Motor neuron (in vitro differentiated cells): ENCODE measurements around the gene TNFRSF19. TPM values are rescaled to one million over a fixed set of nuclear protein-coding genes. Genes with fewer than 3 reads are reported as not detected.
"Not testable (repeated sequence)": the region's sequence is repeated elsewhere in the genome, so short reads cannot be mapped to it uniquely, and the experiment has no call there.

Experiments used
- ATAC-seq, 8 experiments: fragments of 200-7000 bp; cut with Tn5 transposase; replicated peaks in 6 of 8; 2 replicates each; pipeline ENCODE4 v1.8.0; 2021; ENCODE audit warnings: mild to moderate bottlenecking in 8 of 8, moderate library complexity in 8 of 8
- H3K27ac ChIP-seq, 2 donors: fragments of 250-450 bp; sonication (Bioruptor Pico); 2 replicates each; pipeline ENCODE4 v1.9.0; 2021; ENCODE audit warnings: antibody characterized with exemption in 2 of 2, mild to moderate bottlenecking in 2 of 2, moderate library complexity in 1 of 2
- H3K4me1 ChIP-seq, 2 donors: fragments of 250-450 bp; sonication (Bioruptor Pico); replicated peaks in 1 of 2; 2 replicates each; pipeline ENCODE4 v1.6.1; 2021; ENCODE audit warnings: antibody characterized with exemption in 2 of 2, mild to moderate bottlenecking in 2 of 2, moderate library complexity in 1 of 2
- H3K4me3 ChIP-seq, 5 donors: fragments of 250-450 bp; sonication (Bioruptor Pico); 2 replicates each; pipeline ENCODE4 v1.9.0; 2021; ENCODE audit warnings: antibody characterized with exemption in 5 of 5, mild to moderate bottlenecking in 5 of 5, moderate library complexity in 4 of 5
- WGBS, 10 experiments: fragments of 450-650 bp; shearing (Covaris generic); methylation state at CpG; one replicate each; pipeline ENCODE4 v1.0.0; 2022; 5-methylcytosine and 5-hydroxymethylcytosine counted together
- in situ Hi-C, 9 experiments: fragments of 400-800 bp; cut with MboI; loops; one replicate each; pipeline ENCODE4 v1.15.0; 2021; ENCODE audit warnings: low sequenced_read_pairs in 9 of 9, low pct_unique_long_range_greater_than_20kb in 2 of 9; ENCODE audit not compliant: unreplicated experiment in 9 of 9
- total RNA-seq, 8 experiments: library from RNA; unstranded; fragments of 300-600 nt; gene quantifications; 2 replicates each; pipeline versions ENCODE4 v1.2.3 to v1.2.4, GENCODE V29; 2022

Gene TNFRSF19, protein sequence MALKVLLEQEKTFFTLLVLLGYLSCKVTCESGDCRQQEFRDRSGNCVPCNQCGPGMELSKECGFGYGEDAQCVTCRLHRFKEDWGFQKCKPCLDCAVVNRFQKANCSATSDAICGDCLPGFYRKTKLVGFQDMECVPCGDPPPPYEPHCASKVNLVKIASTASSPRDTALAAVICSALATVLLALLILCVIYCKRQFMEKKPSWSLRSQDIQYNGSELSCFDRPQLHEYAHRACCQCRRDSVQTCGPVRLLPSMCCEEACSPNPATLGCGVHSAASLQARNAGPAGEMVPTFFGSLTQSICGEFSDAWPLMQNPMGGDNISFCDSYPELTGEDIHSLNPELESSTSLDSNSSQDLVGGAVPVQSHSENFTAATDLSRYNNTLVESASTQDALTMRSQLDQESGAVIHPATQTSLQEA
- 10 to 100 TPM in 2 of 8 experiments, 1 to 10 TPM in 5, under 1 TPM in 1; 0.17 to 95.2 (median 6.9) TPM for total RNA-seq

DNA sequence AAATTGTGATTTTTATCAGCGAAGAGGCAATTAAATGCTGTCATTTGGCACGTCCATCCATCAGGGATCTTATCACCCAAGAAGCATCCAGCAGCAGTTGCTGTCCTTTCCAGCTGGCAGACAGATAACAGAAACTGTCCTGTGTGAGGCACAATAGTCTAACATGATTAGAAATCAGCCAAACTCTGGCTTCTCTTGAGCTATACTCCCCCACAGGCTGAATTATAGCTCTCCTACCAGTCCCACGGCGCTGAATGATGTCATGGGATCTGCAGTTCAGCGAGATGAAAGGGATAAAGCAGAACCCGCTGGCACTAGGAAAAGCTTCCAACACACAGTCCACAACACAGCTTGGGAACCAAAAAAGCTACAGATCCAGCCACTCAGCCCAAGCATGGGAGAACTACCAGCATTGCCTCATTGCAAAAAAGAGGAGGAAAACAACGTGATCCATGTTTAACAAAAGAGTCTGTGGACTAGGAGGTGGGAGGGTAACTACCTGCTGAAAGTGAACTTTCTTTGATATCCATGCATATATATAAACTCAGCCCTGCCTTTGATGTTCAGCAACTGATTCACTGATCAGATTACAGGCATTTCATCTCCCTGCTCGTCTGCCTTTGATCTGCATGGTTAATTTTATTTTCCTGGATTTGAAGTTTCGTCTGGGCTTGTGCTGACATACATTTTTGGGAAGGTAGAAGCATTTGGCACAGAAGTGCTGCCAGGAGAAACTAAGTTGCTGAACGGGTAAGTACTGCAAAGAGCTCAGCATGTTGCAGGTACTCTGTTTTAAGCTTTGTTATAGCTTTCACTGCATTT, at the start of gene TNFRSF19:
Gene TNFRSF19, plus strand, starts transcription at position 314 of the 822 bp plus-strand sequence. CDS start 19,772 bp downstream, outside the sequence.
- in situ Hi-C loops, result no loop called here
- WGBS, 10 experiments, result 0 to 20% (median 9%) methylated on average over 2 to 9 of the region's 10 CpGs
- peaks cover 16 to 28% of the 10 kb centered on the region in 2 donors for H3K4me1 ChIP-seq
- peak within 1 kb of the TSS in 1 of 2 donors; percentile 28 for H3K27ac ChIP-seq
- ATAC-seq, result peak; percentile 72 to 96 (median 94)
- peak within 1 kb of the TSS; percentile 17 to 33 (median 28) for H3K4me3 ChIP-seq

DNA sequence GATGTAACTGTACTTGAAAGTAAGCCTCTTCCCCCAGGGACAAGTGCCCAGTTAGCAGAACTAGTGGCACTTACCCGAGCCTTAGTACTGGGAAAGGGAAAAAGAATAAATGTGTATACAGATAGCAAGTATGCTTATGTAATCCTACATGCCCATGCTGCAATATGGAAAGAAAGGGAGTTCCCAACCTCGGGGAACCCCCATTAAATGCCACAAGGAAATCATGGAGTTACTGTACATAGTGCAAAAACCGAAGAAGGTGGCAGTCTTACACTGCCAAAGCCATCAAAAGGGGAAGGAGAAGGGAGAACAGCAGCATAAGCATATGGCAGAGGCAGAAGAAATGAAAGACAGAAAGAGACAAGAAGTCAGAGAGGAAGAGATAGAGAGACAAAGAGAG, 40.3 kb upstream of the TNFRSF19 start:
- WGBS, 10 experiments, result 4 to 64% (median 51%) methylated on average over 2 to 3 of the region's 3 CpGs; no CpG with 5 or more reads in 1 of the 10 experiments
- in situ Hi-C loops, ATAC-seq, H3K4me3 ChIP-seq, H3K4me1 ChIP-seq, H3K27ac ChIP-seq: not testable (repeated sequence)

DNA sequence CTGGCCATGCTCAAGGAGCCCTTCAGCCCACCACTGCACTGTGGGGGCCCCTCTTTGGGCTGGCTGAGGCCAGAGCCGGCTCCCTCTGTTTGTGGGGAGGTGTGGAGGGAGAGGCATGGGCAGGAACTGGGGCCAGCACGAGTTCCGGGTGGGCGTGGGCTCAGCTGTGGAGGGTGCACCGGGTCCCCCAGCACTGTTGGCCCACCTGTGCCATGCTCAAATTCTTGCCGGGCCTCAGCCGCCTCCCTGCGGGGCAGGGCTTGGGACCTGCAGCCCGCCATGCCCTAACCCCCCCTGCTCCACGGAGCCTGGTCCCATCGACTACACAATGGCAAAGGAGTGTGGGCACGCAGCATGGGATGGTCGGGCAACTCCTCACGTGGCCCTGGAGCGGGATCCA, 38.8 kb upstream of the TNFRSF19 start:
- no peak for ATAC-seq
- 72 to 100% (median 93%) methylated on average over 1 to 5 of the region's 15 CpGs; no CpG with 5 or more reads in 7 of the 10 experiments for WGBS, 10 experiments
- H3K4me1 ChIP-seq, result peaks cover 6 to 8% of the 10 kb centered on the region in 2 donors
- no peak overlapping the region for H3K27ac ChIP-seq
- H3K4me3 ChIP-seq, result no peak overlapping the region
- in situ Hi-C loops, result no loop called here

DNA sequence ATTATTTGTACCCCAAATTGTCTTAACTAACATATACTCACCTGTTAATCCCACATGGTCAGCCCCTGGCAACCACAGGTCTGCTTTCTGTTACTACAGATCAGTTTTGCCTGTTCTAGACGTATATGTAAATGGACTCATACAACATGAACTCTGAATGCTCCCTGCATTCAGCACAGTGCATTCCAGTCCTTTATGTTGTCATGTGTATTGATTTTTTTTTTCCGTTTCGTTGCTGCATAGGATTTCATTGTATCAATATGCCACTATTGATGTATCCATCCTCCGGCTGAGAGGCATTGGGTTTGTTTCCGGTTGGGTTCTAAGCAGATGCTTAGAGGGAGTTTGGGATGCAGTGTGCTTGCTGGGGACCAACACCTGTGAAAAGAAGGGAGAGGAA, 36.1 kb upstream of the TNFRSF19 start:
- in situ Hi-C loops, result no loop called here
- no peak overlapping the region for H3K4me3 ChIP-seq
- peak in 5 of 8 experiments; percentile 33 to 89 (median 64) for ATAC-seq
- WGBS, 10 experiments, result 46 to 87% (median 71%) methylated on average over 1 to 5 of the region's 5 CpGs; no CpG with 5 or more reads in 1 of the 10 experiments
- H3K4me1 ChIP-seq, result peaks cover 6 to 8% of the 10 kb centered on the region in 2 donors
- peak overlapping the region in 1 of 2 donors; percentile 41 for H3K27ac ChIP-seq

DNA sequence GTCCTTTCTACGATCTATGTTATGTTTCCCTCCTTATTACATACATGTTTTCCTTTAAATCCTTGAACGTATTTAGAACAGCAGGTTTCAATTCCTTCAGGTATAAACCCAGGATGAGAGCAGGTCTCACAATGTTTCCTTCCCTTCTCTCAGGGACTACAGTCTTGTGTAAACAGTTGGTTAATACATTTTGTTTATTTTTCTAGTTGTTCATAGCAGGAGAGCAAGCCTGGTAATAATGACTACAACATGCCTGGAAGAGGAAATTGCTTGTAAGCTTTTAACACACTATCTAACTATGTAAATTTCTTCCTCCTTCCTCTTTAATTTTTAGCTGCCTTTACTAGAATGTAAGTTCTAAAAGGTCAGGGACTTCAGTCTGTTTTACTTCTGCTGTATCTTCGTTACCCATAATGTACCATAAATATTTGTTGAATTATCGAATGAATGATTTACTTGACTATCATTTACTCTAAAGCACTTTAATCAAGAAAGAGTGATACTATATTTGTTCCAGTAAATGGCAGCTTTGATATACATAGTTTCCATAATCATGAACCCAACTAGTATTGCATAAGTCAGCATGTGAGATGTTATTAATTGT, 28.9 kb upstream of the TNFRSF19 start:
- in situ Hi-C loops, result no loop called here
- no peak for ATAC-seq
- Histone ChIP-seq H3K4me3 (no peak overlapping the region), H3K4me1 (no peaks in the 10 kb centered on the region), H3K27ac (no peak overlapping the region)
- 30 to 100% (median 92%) methylated on average over 2 to 4 of the region's 4 CpGs for WGBS, 10 experiments

DNA sequence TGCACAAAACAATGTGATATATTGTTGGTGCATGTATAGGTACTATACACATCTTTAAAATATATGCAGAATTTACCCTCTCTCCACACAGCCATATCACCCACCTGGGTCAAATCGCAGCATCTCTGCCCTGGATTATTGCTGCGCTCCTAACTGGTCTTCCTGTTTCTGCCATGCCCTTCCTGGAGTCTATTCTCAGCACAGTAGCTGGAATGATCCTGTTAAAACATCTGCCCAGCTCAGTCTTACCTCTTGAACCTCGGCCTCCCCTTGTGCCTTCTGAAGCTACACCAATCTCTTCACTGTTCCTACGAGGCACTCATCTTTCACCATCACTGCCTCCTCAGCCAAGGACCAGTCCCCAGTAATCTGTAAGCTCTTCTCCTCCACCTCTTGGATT, 25.5 kb upstream of the TNFRSF19 start:
- Histone ChIP-seq H3K4me1 (no peaks in the 10 kb centered on the region), H3K27ac (no peak overlapping the region), H3K4me3 (no peak overlapping the region)
- 17 to 100% (median 69%) methylated on average over 1 to 4 of the region's 4 CpGs; no CpG with 5 or more reads in 2 of the 10 experiments for WGBS, 10 experiments
- ATAC-seq, result no peak
- in situ Hi-C loops, result no loop called here

DNA sequence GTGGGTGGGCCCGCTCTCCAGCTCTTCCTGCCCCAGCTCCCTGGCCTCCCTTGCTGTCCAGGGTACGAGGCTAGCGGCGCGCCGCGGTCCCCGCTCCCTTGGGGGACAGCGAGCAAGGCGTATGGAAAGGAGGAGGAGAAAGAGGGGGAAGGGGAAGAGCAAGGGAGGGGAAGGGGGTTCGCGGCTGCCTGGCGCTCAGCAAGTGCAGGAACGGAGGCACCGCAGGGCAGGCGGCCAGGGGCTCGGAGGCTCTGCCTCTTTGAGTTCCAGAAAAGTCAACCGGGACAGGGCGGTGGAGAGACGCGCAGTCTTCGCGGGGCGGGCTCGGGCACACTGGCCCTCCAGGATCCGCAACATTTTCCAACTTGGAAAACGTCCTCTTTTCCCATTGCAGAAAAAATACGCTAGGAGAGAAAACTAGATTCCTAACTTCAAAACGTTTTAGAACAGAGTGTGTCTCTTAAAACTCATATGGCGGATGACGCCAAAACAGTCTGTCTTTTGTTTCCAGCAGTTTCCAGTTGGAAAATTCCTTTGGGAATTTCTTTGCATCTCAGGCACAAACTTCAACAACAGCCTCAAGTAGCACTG, 23.1 kb upstream of the TNFRSF19 start:
- WGBS, 10 experiments, result 0 to 64% (median 20%) methylated on average over 3 to 9 of the region's 31 CpGs; no CpG with 5 or more reads in 2 of the 10 experiments
- in situ Hi-C loops, result no loop called here
- ATAC-seq, result peak in 3 of 8 experiments; percentile 44 to 82 (median 79)
- no peak overlapping the region for H3K27ac ChIP-seq
- peaks cover 0 to 3% of the 10 kb centered on the region in 2 donors for H3K4me1 ChIP-seq
- no peak overlapping the region for H3K4me3 ChIP-seq

DNA sequence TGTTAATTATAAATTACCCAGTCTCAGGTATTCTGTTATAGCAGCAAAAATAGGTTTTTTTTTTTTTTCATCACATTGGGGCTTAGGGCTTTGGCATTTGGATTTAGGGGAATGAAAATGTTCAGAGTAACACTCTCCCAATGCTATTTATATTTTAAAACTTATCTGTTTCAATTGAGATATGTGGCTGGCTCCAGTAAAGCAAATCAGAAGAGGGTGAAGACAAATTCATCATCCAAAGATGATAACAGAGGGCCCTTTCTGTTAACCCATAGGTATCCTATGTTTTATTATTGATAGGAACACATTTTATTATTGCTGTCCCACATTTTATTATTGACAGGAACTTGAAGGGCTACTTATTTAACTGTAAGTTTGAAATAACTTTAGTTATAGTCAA, 20.5 kb upstream of the TNFRSF19 start:
- ATAC-seq, result no peak
- H3K27ac ChIP-seq, result no peak overlapping the region
- peaks cover 0 to 5% of the 10 kb centered on the region in 2 donors for H3K4me1 ChIP-seq
- H3K4me3 ChIP-seq, result no peak overlapping the region
- in situ Hi-C loops, result no loop called here

DNA sequence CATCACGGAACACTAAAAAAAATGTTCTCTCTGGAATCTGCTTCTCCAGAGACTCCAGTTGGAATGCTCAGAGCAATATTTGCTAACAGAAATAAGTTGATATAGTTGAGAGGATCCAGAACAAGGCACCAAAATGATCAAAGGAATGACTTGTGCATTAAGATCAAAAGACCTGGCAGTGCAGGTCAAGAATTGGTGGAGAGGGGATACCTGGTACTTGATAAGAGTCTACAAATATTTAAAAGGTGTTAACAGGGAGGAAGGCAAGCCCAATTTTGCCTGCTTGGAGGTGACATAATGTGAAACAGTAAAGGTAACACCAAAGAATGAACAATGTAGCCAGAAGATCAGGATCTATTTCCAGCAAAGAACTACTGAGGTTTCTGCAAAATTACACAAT, 20.0 kb upstream of the TNFRSF19 start:
- no peak for ATAC-seq
- no peak overlapping the region for H3K4me3 ChIP-seq
- no peak overlapping the region for H3K27ac ChIP-seq
- peaks cover 0 to 5% of the 10 kb centered on the region in 2 donors for H3K4me1 ChIP-seq
- 87 to 100% (median 90%) methylated on average over 1 of the region's 1 CpG; no CpG with 5 or more reads in 6 of the 10 experiments for WGBS, 10 experiments
- in situ Hi-C loops, result no loop called here

DNA sequence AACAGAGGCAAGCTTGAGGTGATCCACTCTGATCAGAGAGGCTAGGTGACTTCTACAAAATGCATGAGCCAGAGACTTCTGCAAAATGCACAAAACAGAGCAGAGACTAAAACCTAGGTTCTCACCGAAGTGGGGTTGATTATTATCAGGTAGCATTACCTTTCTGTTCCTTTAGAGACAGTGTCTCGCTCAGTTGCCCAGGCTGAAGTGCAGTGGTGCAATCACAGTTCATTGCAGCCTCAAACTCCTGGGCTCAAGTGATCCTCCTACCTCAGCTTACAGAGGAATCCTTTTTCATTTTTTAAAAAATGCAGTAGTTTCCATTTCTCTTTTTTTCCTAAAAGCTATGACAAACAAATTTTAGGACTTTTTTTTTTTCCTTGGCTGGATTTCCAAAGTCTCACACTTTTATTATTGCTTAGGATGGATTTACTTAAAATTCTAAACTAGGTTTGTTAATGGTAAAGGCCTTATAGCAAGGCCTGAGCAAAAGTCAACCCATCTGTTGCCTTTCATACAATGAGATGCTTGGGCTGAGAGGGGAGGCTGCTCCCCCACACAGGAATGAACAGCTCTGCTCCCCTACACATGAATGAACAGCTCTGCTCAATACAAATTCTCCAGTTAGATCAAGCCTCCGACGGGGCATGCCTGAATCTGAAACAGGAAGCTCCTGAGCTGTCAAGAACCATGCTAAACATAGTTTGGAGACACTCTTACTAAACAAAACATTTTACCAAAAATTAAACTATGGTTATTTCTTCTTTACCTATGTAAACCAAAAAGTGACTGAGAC, 18.8 kb upstream of the TNFRSF19 start:
- peaks cover 0 to 5% of the 10 kb centered on the region in 2 donors for H3K4me1 ChIP-seq
- in situ Hi-C loops, result no loop called here
- H3K27ac ChIP-seq, result no peak overlapping the region
- no peak overlapping the region for H3K4me3 ChIP-seq
- WGBS, 10 experiments, result 20 to 87% (median 67%) methylated on average over 1 to 4 of the region's 4 CpGs; no CpG with 5 or more reads in 2 of the 10 experiments
- ATAC-seq, result peak in 2 of 8 experiments; percentile 30 to 42

DNA sequence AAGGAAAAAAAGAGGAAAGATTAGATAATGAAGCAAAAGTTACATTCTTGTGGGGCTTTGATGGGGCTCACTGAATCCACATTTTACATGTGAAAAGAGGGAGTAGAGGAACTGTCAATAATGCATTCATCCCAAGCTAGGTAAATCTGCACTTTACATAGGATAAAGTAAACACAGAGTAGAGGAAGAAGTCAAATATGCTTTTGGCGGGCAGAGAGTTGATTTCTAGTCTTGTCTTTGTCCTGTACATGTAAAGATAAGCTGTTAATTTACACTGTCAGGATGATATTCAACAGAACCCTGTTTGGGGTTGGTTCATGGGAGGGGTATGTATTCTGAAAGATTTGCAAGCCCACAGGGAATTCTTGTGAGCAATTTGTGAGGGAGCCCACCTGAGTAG, 18.0 kb upstream of the TNFRSF19 start:
- no peak for ATAC-seq
- WGBS, 10 experiments, result 25 to 100% (median 63%) methylated on average over 1 of the region's 1 CpG
- Histone ChIP-seq H3K4me3 (no peak overlapping the region), H3K4me1 (peaks cover 0 to 5% of the 10 kb centered on the region in 2 donors), H3K27ac (no peak overlapping the region)
- in situ Hi-C loops, result no loop called here

DNA sequence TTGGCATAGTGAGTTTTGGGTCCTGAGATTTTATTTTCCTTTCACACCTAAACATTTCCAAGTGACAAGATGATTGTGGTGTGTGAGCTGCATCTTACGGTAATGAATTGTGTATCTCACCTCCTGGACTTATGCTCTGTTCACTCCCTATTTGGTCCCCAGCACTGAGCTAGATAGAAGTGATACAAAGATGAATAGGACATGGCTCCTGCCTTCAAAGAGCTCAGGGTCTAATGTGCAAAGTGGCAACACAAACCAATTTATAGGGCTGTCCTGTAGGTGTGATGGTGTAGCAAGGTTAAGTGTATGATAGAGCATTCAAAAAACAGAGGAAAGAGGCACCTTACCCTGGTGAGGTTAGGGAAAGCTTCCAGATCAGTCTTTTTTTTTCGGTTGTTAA, 17.6 kb upstream of the TNFRSF19 start:
- Histone ChIP-seq H3K4me3 (no peak overlapping the region), H3K27ac (no peak overlapping the region), H3K4me1 (peaks cover 0 to 5% of the 10 kb centered on the region in 2 donors)
- in situ Hi-C loops, result no loop called here
- ATAC-seq, result no peak
- 80 to 100% (median 95%) methylated on average over 1 of the region's 2 CpGs; no CpG with 5 or more reads in 4 of the 10 experiments for WGBS, 10 experiments
